HCT116 (cell line): ENCODE measurements around the gene HERC3. TPM values are rescaled to one million over a fixed set of nuclear protein-coding genes. Genes with fewer than 3 reads are reported as not detected.

Experiments used
- ATAC-seq: fragments of 200-7000 bp; cut with Tn5 transposase; 2 replicates; pipeline ENCODE4 v1.9.1; 2020; ENCODE audit warnings: mild to moderate bottlenecking, moderate library complexity
- BruUV-seq: library from RNA; stranded (reverse); fragments of 400-500 nt; replicated peaks from 2 replicates; lab custom pipeline; 2021; lab: Mats Ljungman, UMichigan
- CTCF ChIA-PET: fragments of 300-600 bp; sonication (Branson Sonifier 250); formaldehyde crosslinking; loops from one replicate; lab custom pipeline; 2021; ENCODE audit warnings: antibody characterized with exemption; lab: Charles Lee
- POLR2A ChIA-PET: fragments of 300-600, 350-600 bp; sonication (Branson Sonifier 250); formaldehyde crosslinking; loops from one replicate; lab custom pipeline; 2021; ENCODE audit warnings: antibody characterized with exemption; lab: Charles Lee
- RAD21 ChIA-PET, 2 experiments: fragments of 300-600 bp; sonication (Branson Sonifier 250); formaldehyde crosslinking; loops; one replicate each; lab custom pipeline; 2023; ENCODE audit warnings: low total read pairs in 2 of 2; ENCODE audit not compliant: uncharacterized antibody in 2 of 2, unreplicated experiment in 2 of 2, low non-redundant PET in 1 of 2; lab: Charles Lee
- DNase-seq: peaks from one replicate; pipeline ENCODE4 v3.0.0-alpha.2; 2010; ENCODE audit warnings: low read depth, low spot score
- H2AFZ ChIP-seq: fragments of 200-600 bp; shearing (Covaris generic), sonication (generic); 2 replicates; pipeline ENCODE4 v1.6.1; 2017; ENCODE audit warnings: low read depth, mixed run types, mixed read lengths, antibody characterized with exemption, low read length; ENCODE audit not compliant: poor library complexity, severe bottlenecking
- H3K27ac ChIP-seq: 2 replicates; pipeline ENCODE4 v1.5.1; 2012; ENCODE audit warnings: low read depth, low read length
- H3K27me3 ChIP-seq: fragments of 200-600 bp; sonication (generic); 2 replicates; pipeline ENCODE4 v1.6.1; 2016; ENCODE audit warnings: mixed run types, low read length, mixed read lengths; ENCODE audit not compliant: insufficient read depth
- H3K36me3 ChIP-seq, 2 experiments: fragments of 200-500 bp in 1 of 2; fragments of 200-600 bp in 1 of 2; sonication (Bioruptor generic) in 1 of 2; sonication (generic) in 1 of 2; 2 replicates each; pipeline versions ENCODE4 v1.5.1 to v1.6.1; 2014 to 2016; ENCODE audit warnings: low read length in 2 of 2, inconsistent platforms in 1 of 2, mixed read lengths in 1 of 2, mixed run types in 1 of 2; ENCODE audit not compliant: insufficient read depth in 2 of 2, control insufficient read depth in 1 of 2
- H3K4me1 ChIP-seq, 2 experiments: fragments of 200-600 bp in 1 of 2; sonication (generic) in 1 of 2; 2 replicates each; pipeline versions ENCODE4 v1.5.1 to v1.6.1; 2012 to 2017; ENCODE audit warnings: low read length in 2 of 2, inconsistent platforms in 1 of 2, mild to moderate bottlenecking in 1 of 2, mixed read lengths in 1 of 2, mixed run types in 1 of 2, moderate library complexity in 1 of 2; ENCODE audit not compliant: insufficient read depth in 2 of 2, control insufficient read depth in 1 of 2
- H3K4me2 ChIP-seq: fragments of 200-600 bp; sonication (generic); 2 replicates; pipeline ENCODE4 v1.6.1; 2017; ENCODE audit warnings: mixed run types, low read length, mixed read lengths
- H3K4me3 ChIP-seq, 2 experiments: fragments of 200-600 bp in 1 of 2; sonication (generic) in 1 of 2; replicated peaks in 1 of 2; 2 replicates each; pipeline ENCODE4 v1.5.1; 2011 to 2016; ENCODE audit warnings: low read length in 2 of 2, control low read depth in 1 of 2, low read depth in 1 of 2, mild to moderate bottlenecking in 1 of 2, mixed read lengths in 1 of 2, mixed run types in 1 of 2
- H3K79me2 ChIP-seq: fragments of 200-600 bp; sonication (generic); 2 replicates; pipeline ENCODE4 v1.6.1; 2017; ENCODE audit warnings: mild to moderate bottlenecking, mixed run types, low read length, moderate library complexity, mixed read lengths; ENCODE audit not compliant: insufficient read depth
- H3K9ac ChIP-seq: fragments of 200-600 bp; sonication (generic); 2 replicates; pipeline ENCODE4 v1.6.1; 2016; ENCODE audit warnings: low read length, mixed read lengths
- H3K9me2 ChIP-seq: fragments of 200-600 bp; sonication (generic), shearing (Covaris generic); 2 replicates; pipeline ENCODE4 v1.6.1; 2017; ENCODE audit warnings: mixed run types, mild to moderate bottlenecking, moderate library complexity; ENCODE audit not compliant: insufficient read depth
- H3K9me3 ChIP-seq, 2 experiments: fragments of 200-500 bp in 1 of 2; fragments of 200-600 bp in 1 of 2; sonication (Bioruptor generic) in 1 of 2; sonication (generic) in 1 of 2; 2 replicates each; pipeline ENCODE4 v1.6.1; 2014 to 2017; ENCODE audit warnings: low read length in 2 of 2, mixed read lengths in 2 of 2, inconsistent platforms in 1 of 2, low read depth in 1 of 2, mild to moderate bottlenecking in 1 of 2, mixed run types in 1 of 2, moderate library complexity in 1 of 2; ENCODE audit not compliant: control insufficient read depth in 1 of 2, insufficient read depth in 1 of 2
- H4K20me1 ChIP-seq: fragments of 200-600 bp; sonication (generic), shearing (Covaris generic); 2 replicates; pipeline ENCODE4 v1.6.1; 2017; ENCODE audit warnings: mixed run types, mild to moderate bottlenecking, moderate library complexity; ENCODE audit not compliant: insufficient read depth
- ATF3 ChIP-seq: IDR thresholded peaks from 2 replicates; pipeline ENCODE4 v1.6.1; 2012
- CBX3 ChIP-seq: IDR thresholded peaks from 2 replicates; pipeline ENCODE4 v1.6.1; 2012; ENCODE audit warnings: low read depth
- CEBPB ChIP-seq: IDR thresholded peaks from 2 replicates; pipeline ENCODE4 v1.6.1; 2012; ENCODE audit warnings: low read depth
- CTCF ChIP-seq, 3 experiments: fragments of 200-600 bp in 1 of 3; sonication (generic) in 1 of 3; IDR thresholded peaks in 2 of 3; conservative IDR thresholded peaks in 1 of 3; 2 replicates each; pipeline ENCODE4 v1.5.1; 2012 to 2017; ENCODE audit warnings: low read depth in 2 of 3, low read length in 2 of 3, antibody characterized with exemption in 1 of 3, borderline replicate concordance in 1 of 3, control low read depth in 1 of 3, mild to moderate bottlenecking in 1 of 3, mixed read lengths in 1 of 3, mixed run types in 1 of 3, moderate library complexity in 1 of 3; ENCODE audit not compliant: insufficient read depth in 1 of 3
- EGR1 ChIP-seq: IDR thresholded peaks from 2 replicates; pipeline ENCODE4 v1.6.1; 2012; ENCODE audit warnings: low read depth
- ELF1 ChIP-seq: IDR thresholded peaks from 2 replicates; pipeline ENCODE4 v1.6.1; 2012; ENCODE audit warnings: low read depth, borderline replicate concordance
- EZH2 ChIP-seq: fragments of 200-600 bp; sonication (generic); IDR thresholded peaks from 2 replicates; pipeline ENCODE4 v1.6.1; 2017; ENCODE audit warnings: antibody characterized with exemption, mixed run types
- EZH2phosphoT487 ChIP-seq: fragments of 200-600 bp; IDR thresholded peaks from 2 replicates; pipeline ENCODE4 v1.6.1; 2018; ENCODE audit warnings: antibody characterized with exemption, borderline replicate concordance
- MAX ChIP-seq: IDR thresholded peaks from 2 replicates; pipeline ENCODE4 v1.6.1; 2012
- POLR2A ChIP-seq: IDR thresholded peaks from 2 replicates; pipeline ENCODE4 v1.7.0; 2011; ENCODE audit warnings: borderline replicate concordance; ENCODE audit not compliant: insufficient read depth, insufficient read length; ENCODE audit errors: extremely low read depth
- RAD21 ChIP-seq: IDR thresholded peaks from 2 replicates; pipeline ENCODE4 v1.6.1; 2012; ENCODE audit warnings: low read depth, mild to moderate bottlenecking
- REST ChIP-seq: IDR thresholded peaks from 2 replicates; pipeline ENCODE4 v1.6.1; 2012; ENCODE audit warnings: low read depth
- SIN3A ChIP-seq: IDR thresholded peaks from 2 replicates; pipeline ENCODE4 v1.6.1; 2012; ENCODE audit warnings: low read depth
- SP1 ChIP-seq: IDR thresholded peaks from 2 replicates; pipeline ENCODE4 v1.6.1; 2012; ENCODE audit warnings: low read depth
- SRF ChIP-seq: IDR thresholded peaks from 2 replicates; pipeline ENCODE4 v1.6.1; 2012; ENCODE audit warnings: low read depth
- TCF7L2 ChIP-seq: IDR thresholded peaks from 2 replicates; pipeline ENCODE4 v1.7.0; 2011; ENCODE audit warnings: borderline replicate concordance, inconsistent platforms; ENCODE audit not compliant: insufficient read depth, insufficient read length; ENCODE audit errors: extremely low read depth
- YY1 ChIP-seq: IDR thresholded peaks from 2 replicates; pipeline ENCODE4 v1.6.1; 2011; ENCODE audit warnings: low read length, low read depth, moderate library complexity, mild to moderate bottlenecking; ENCODE audit not compliant: insufficient replicate concordance; ENCODE audit errors: extremely low read depth
- ZBTB33 ChIP-seq: IDR thresholded peaks from 2 replicates; pipeline ENCODE4 v1.6.1; 2011; ENCODE audit warnings: mild to moderate bottlenecking, low read length, moderate library complexity; ENCODE audit not compliant: insufficient replicate concordance; ENCODE audit errors: extremely low read depth
- ZFX ChIP-seq: fragments of 450-650 bp; IDR thresholded peaks from 2 replicates; pipeline ENCODE4 v1.6.1; 2017
- ZNF274 ChIP-seq: fragments of 200-500 bp; sonication (Bioruptor generic); IDR thresholded peaks from 2 replicates; pipeline ENCODE4 v1.6.1; 2014; ENCODE audit warnings: mild to moderate bottlenecking, low read depth, low read length, inconsistent platforms
- intact Hi-C: fragments of 100-400 bp; cut with micrococcal nuclease; formaldehyde crosslinking; loops from 2 replicates; pipeline ENCODE4 v1.10.0; 2022
- total RNA-seq: library from RNA; stranded (reverse); gene quantifications from one replicate; pipeline ENCODE4 v1.2.1, GENCODE V29; 2021; ENCODE audit not compliant: unreplicated experiment

HERC3 gene
- total RNA-seq, 1 experiment from 2014 or later: 10.8 TPM

- Histone ChIP-seq H3K9me2 (no peaks in the 10 kb centered on the region), H3K4me1 (peaks cover 0 to 9% of the 10 kb centered on the region in 2 experiments; a peak in 1 of 4 replicates), H3K79me2 (no peaks in the 10 kb centered on the region), H3K36me3 (no peaks in the 10 kb centered on the region), H3K4me3 (no peak overlapping the region), H3K27me3 (no peaks in the 10 kb centered on the region), H3K9me3 (no peaks in the 10 kb centered on the region), H4K20me1 (no peaks in the 10 kb centered on the region), H2AFZ (no peak overlapping the region), H3K4me2 (no peak overlapping the region), H3K27ac (no peak overlapping the region), H3K9ac (no peak overlapping the region)
- intact Hi-C loops: no loop called here
- ChIA-PET RAD21 (no interaction called here), CTCF (interaction anchor here (1.5 to 2.5 kb wide), 2 partner anchors 9 to 23 kb away, joined by 7 to 9 read pairs; no protein-coding TSS in a partner anchor), POLR2A (no interaction called here)
- DNase-seq (no peak), ATAC-seq (no peak)
- no peak for TF ChIP-seq POLR2A
- no peak for TF ChIP-seq SP1
- TF ChIP-seq RAD21: no peak
- TF ChIP-seq ZBTB33: no peak
- TF ChIP-seq SRF: no peak
- TF ChIP-seq EZH2phosphoT487: no peak
- TF ChIP-seq ZNF274: no peak
- TF ChIP-seq MAX: no peak
- TF ChIP-seq EGR1: no peak
- no peak for TF ChIP-seq ZFX
- no peak for TF ChIP-seq ELF1
- TF ChIP-seq REST: no peak
- TF ChIP-seq EZH2: no peak
- TF ChIP-seq CBX3: no peak
- TF ChIP-seq YY1: no peak
- TF ChIP-seq CEBPB: no peak
- no peak for TF ChIP-seq TCF7L2
- no peak for TF ChIP-seq CTCF (IDR thresholded peaks at IDR 0.05 in 2 of 3, conservative IDR thresholded peaks at IDR 0.05 in 1 of 3; ENCODE audit: borderline replicate concordance in 1 of 3, insufficient read depth in 1 of 3, low read depth in 2 of 3, low read length in 2 of 3)
- no peak for TF ChIP-seq SIN3A
- no peak for TF ChIP-seq ATF3
- BruUV-seq: no TSS peak
These were observed 57.4 kb downstream of the HERC3 start for GRCh38 chr4:88649716-88650115.
